H1 (cell line): Measurements from ENCODE around the gene DIAPH2. TPM values are rescaled to one million over a fixed set of nuclear protein-coding genes. Genes with fewer than 3 reads are reported as not detected.

Experiments used
- MAX ChIP-seq: IDR thresholded peaks from 2 replicates; pipeline ENCODE4 v1.6.1; 2012; ENCODE audit warnings: inconsistent platforms
- NRF1 ChIP-seq: IDR thresholded peaks from 2 replicates; pipeline ENCODE4 v1.6.1; 2011; ENCODE audit warnings: mild to moderate bottlenecking, low read depth, low read length, improper control_type of control experiment
- polyA plus RNA-seq, 7 experiments: library from polyadenylated mRNA; depleted of rRNA in 3 of 7; stranded (reverse) in 5 of 7; unstranded in 2 of 7; fragments of >200 nt in 5 of 7; fragments of 200-250 nt in 2 of 7; gene quantifications; 1 replicate in 5 of 7; 2 replicates in 1 of 7; 4 replicates in 1 of 7; pipeline versions ENCODE4 v1.2.1 to v1.2.3, GENCODE V29; 2011 to 2013; ENCODE audit warnings: missing spikeins in 2 of 7, mixed read lengths in 2 of 7
- total RNA-seq: library from RNA; stranded (reverse); fragmentation: NEBNext Ultra II Directional; extraction: Animal tissue kit (Norgen Biotek cat#: 25700); gene quantifications from 2 replicates; pipeline ENCODE4 v1.2.1, GENCODE V29; 2021

Gene DIAPH2
- total and polyA plus RNA-seq, 2 of the 8 experiments (the other 6 are each of a cell fraction or from before 2014, with no cell fraction given): 4.4 to 24.3 TPM

GRCh38 chrX:97295954-97296353 is 611.3 kb downstream of the DIAPH2 start (continued):
- TF ChIP-seq NRF1: no peak
- no peak for TF ChIP-seq MAX
- TF ChIP-seq, all 59 proteins: peak for 0
